ENCODE results near the gene ATG10. TPM values are rescaled to one million over a fixed set of nuclear protein-coding genes. Genes with fewer than 3 reads are reported as not detected.

The ATG10 gene
- total and polyA plus RNA-seq, 2 of the 8 experiments (the other 6 are each of a cell fraction or from before 2014, with no cell fraction given) = 3.7 to 8.8 TPM

DNA sequence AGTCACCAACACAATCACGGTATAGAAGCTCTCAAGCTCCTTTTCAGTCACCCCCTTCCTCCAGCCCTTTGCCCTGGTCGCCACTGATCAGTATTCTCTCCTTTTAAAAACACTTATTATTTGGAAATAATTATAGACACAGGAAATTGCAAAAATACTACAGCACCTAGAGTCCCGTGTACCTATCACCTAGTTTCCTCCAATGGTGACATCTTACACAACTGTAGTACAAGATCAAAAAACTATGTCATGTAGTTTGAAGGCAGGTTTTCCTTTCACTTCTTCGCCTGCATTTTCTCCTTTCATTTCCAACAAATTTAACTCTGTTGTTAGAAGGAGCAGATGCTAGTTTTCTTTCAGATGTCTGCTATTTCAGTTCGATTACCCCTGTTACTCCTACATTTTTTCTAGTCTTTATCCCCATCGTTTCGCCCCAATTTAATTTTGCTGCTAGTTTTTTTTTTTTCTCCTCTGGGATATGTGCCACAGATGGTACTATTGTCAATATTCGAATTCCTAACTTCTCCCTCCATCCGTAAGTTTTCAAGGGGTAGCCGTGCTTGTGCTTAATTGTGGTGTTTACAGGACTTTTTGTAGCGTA is 612 bp upstream of the ATG10 start:
- Histone ChIP-seq H3K4ac (replicated peaks; ENCODE audit: insufficient read length, low read depth, low read length) (peak overlapping the region; percentile 53), H3K36me3 (ENCODE audit: control insufficient read depth in 2 of 4, insufficient read depth in 4 of 4, low read length in 3 of 4) (no peaks in the 10 kb centered on the region), H3K23ac (ENCODE audit: insufficient read length) (no peak overlapping the region), H3K18ac (ENCODE audit: extremely low read depth, low read length) (peak overlapping the region; percentile 34), H3K14ac (ENCODE audit: insufficient read length) (no peak overlapping the region), H3K27me3 (replicated peaks in 1 of 4; ENCODE audit: control insufficient read depth in 3 of 4, extremely low read depth in 1 of 4, insufficient read depth in 3 of 4, low read length in 3 of 4) (no peaks in the 10 kb centered on the region), H2BK15ac (ENCODE audit: low read length) (no peak overlapping the region), H4K20me1 (replicated peaks in 1 of 2; ENCODE audit: control insufficient read depth in 1 of 2, insufficient read depth in 2 of 2, low read length in 2 of 2) (no peaks in the 10 kb centered on the region), H3K9me3 (ENCODE audit: insufficient read depth in 2 of 2, low read depth in 1 of 2, low read length in 1 of 2) (no peaks in the 10 kb centered on the region), H3K27ac (ENCODE audit: low read depth, low read length) (peak overlapping the region; percentile 84), H2AFZ (ENCODE audit: low read length) (peak overlapping the region; percentile 44), H2BK20ac (ENCODE audit: low read length) (no peak overlapping the region), H4K8ac (ENCODE audit: extremely low read depth, insufficient read depth, low read length) (no peak overlapping the region), H4K91ac (replicated peaks; ENCODE audit: insufficient read length, low read length) (peak overlapping the region; percentile 91), H2BK5ac (ENCODE audit: low read depth, low read length) (peak overlapping the region; percentile 91), H2BK12ac (ENCODE audit: low read depth, low read length) (peak overlapping the region; percentile 80; the same call in 1 of the 2 replicates), H3K4me2 (ENCODE audit: insufficient read depth in 1 of 2, low read depth in 2 of 2, low read length in 2 of 2) (peak overlapping the region; percentile 69 to 86), H2BK120ac (replicated peaks; ENCODE audit: low read depth, low read length) (peak overlapping the region; percentile 87), H3K9ac (replicated peaks in 1 of 4; ENCODE audit: extremely low read depth in 1 of 4, low read depth in 3 of 4, low read length in 3 of 4) (peak overlapping the region in 3 of 4 experiments; percentile 58 to 80 (median 67); a peak in 6 of 7 replicates), H4K5ac (ENCODE audit: insufficient read length, low read depth, low read length) (peak overlapping the region; percentile 92), H3K79me1 (ENCODE audit: low read depth, low read length) (no peaks in the 10 kb centered on the region), H3K4me3 (ENCODE audit: extremely low read depth in 1 of 4, insufficient read depth in 2 of 4, low read depth in 3 of 4, low read length in 4 of 4) (peak overlapping the region; percentile 44 to 76 (median 58)), H3K79me2 (ENCODE audit: control insufficient read depth in 1 of 2, insufficient read depth in 2 of 2, low read length in 2 of 2) (no peaks in the 10 kb centered on the region), H2AK5ac (ENCODE audit: low read depth, low read length) (no peak overlapping the region), H3K23me2 (ENCODE audit: low read depth, low read length) (peaks cover 4% of the 10 kb centered on the region; the same call in 1 of the 2 replicates), H3K56ac (replicated peaks; ENCODE audit: insufficient read length, low read depth, low read length) (no peak overlapping the region), H3K4me1 (replicated peaks in 1 of 4; ENCODE audit: control insufficient read depth in 3 of 4, insufficient read depth in 4 of 4, low read length in 3 of 4) (peaks cover 0 to 8% (median 1%) of the 10 kb centered on the region in 4 experiments; a peak in 1 of 7 replicates)
- DNase-seq (ENCODE audit: low read depth in 1 of 2, low spot score in 2 of 2) (no peak), FAIRE-seq (no peak)
- 11% methylated on average over 11 of the region's 11 CpGs; no CpG with 5 or more reads in 1 of the 2 experiments for WGBS, 2 experiments (ENCODE audit: extremely low coverage in 1 of 2, insufficient coverage in 1 of 2, insufficient read length in 1 of 2, insufficient replicate concordance in 2 of 2, low coverage in 1 of 2, low lambda C conversion rate in 2 of 2, missing lambda C conversion rate in 1 of 2)
- TF ChIP-seq POLR2AphosphoS5 (IDR thresholded peaks at IDR 0.05; ENCODE audit: low read depth, low read length) (no peak), SP1 (IDR thresholded peaks at IDR 0.05; ENCODE audit: low read depth, low read length) (no peak), SP4 (IDR thresholded peaks at IDR 0.05; ENCODE audit: low read length) (0 out of 2 replicates have a peak, but pooled peaks have one; percentile 4), POU5F1 (IDR thresholded peaks at IDR 0.05; ENCODE audit: low read depth, low read length) (no peak), CREB1 (IDR thresholded peaks at IDR 0.05) (no peak)
- TF ChIP-seq, protein P1, sequence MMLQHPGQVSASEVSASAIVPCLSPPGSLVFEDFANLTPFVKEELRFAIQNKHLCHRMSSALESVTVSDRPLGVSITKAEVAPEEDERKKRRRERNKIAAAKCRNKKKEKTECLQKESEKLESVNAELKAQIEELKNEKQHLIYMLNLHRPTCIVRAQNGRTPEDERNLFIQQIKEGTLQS (IDR thresholded peaks at IDR 0.05; ENCODE audit: insufficient read depth, low read depth, low read length) = no peak
- POLR2A ChIA-PET (ENCODE audit: partially characterized antibody) = interaction anchor here (0.7 to 1.3 kb wide), 11 partner anchors 9 to 304 kb away, joined by 3 to 12 read pairs (median 4); no protein-coding TSS in a partner anchor
- CTCF ChIA-PET (ENCODE audit: partially characterized antibody) = interaction anchor here (0.7 to 0.9 kb wide), 2 partner anchors 132 to 255 kb away, joined by 3 to 10 read pairs; no protein-coding TSS in a partner anchor

All from H1 (cell line).